ENCODE measurements around the gene EPHA3.

Gene EPHA3

GRCh38 chr3:89449086-89449485 lies 341.7 kb downstream of the EPHA3 start:
- no peak for DNase-seq (ENCODE audit: low read depth)

GRCh38 chr3:89452066-89452465 lies 344.6 kb downstream of the EPHA3 start:
- DNase-seq (ENCODE audit: low read depth): no peak

- DNase-seq (ENCODE audit: low read depth): no peak
These were observed 347.8 kb downstream of the EPHA3 start for GRCh38 chr3:89455240-89455639.

- no peak for DNase-seq (ENCODE audit: low read depth)
These were observed 360.5 kb downstream of the EPHA3 start for GRCh38 chr3:89467898-89468363.

- no peak for DNase-seq (ENCODE audit: low read depth)
These were observed 364.7 kb downstream of the EPHA3 start for GRCh38 chr3:89472101-89472500.

- no peak for DNase-seq (ENCODE audit: low read depth)
These were observed 367.1 kb downstream of the EPHA3 start for GRCh38 chr3:89474333-89475130.

GRCh38 chr3:89488800-89489580 lies 381.6 kb downstream of the EPHA3 start:
- DNase-seq (ENCODE audit: low read depth): no peak

GRCh38 chr3:89490129-89490528 lies 382.7 kb downstream of the EPHA3 start:
- DNase-seq (ENCODE audit: low read depth): no peak

GRCh38 chr3:89494734-89495133 lies 387.3 kb downstream of the EPHA3 start:
- DNase-seq (ENCODE audit: low read depth): no peak

GRCh38 chr3:89503891-89504391 lies 396.5 kb downstream of the EPHA3 start:
- no peak for DNase-seq (ENCODE audit: low read depth)

GRCh38 chr3:89504432-89504831 lies 397.0 kb downstream of the EPHA3 start:
- DNase-seq (ENCODE audit: low read depth): no peak

- no peak for DNase-seq (ENCODE audit: low read depth)
These were observed 399.2 kb downstream of the EPHA3 start for GRCh38 chr3:89506462-89507103.

- DNase-seq (ENCODE audit: low read depth): no peak
These were observed 413.9 kb downstream of the EPHA3 start for GRCh38 chr3:89521328-89521727.

GRCh38 chr3:89522155-89522554 lies 414.7 kb downstream of the EPHA3 start:
- DNase-seq (ENCODE audit: low read depth): no peak

GRCh38 chr3:89525609-89526008 lies 418.2 kb downstream of the EPHA3 start:
- no peak for DNase-seq (ENCODE audit: low read depth)

- DNase-seq (ENCODE audit: low read depth): no peak
These were observed 420.4 kb downstream of the EPHA3 start for GRCh38 chr3:89527736-89528305.
